GM12878 (cell line): ENCODE data around the gene KNTC1. TPM values are rescaled to one million over a fixed set of nuclear protein-coding genes. Genes with fewer than 3 reads are reported as not detected.

Source experiments
- ATF7 ChIP-seq: fragments of 450-650 bp; IDR thresholded peaks from 2 replicates; pipeline ENCODE4 v1.6.1; 2016; ENCODE audit warnings: low read depth, mild to moderate bottlenecking
- BACH1 ChIP-seq: fragments of 450-650 bp; IDR thresholded peaks from 2 replicates; pipeline ENCODE4 v1.6.1; 2017; ENCODE audit warnings: mild to moderate bottlenecking, borderline replicate concordance
- BRCA1 ChIP-seq: IDR thresholded peaks from 2 replicates; pipeline ENCODE4 v1.6.1; 2011; ENCODE audit warnings: low read depth, low read length, improper control_type of control experiment
- CHD4 ChIP-seq: fragments of 200-600 bp; sonication (generic); IDR thresholded peaks from 2 replicates; pipeline ENCODE4 v1.6.1; 2016; ENCODE audit warnings: mild to moderate bottlenecking
- EED ChIP-seq: sonication (generic); IDR thresholded peaks from 2 replicates; pipeline ENCODE4 v1.6.1; 2016; ENCODE audit warnings: antibody characterized with exemption, low read depth
- EP300 ChIP-seq, 2 experiments: fragments of 150-350 bp in 1 of 2; IDR thresholded peaks; 2 replicates each; pipeline ENCODE4 v1.6.1; 2011 to 2012; ENCODE audit warnings: low read depth in 2 of 2, low read length in 2 of 2, borderline replicate concordance in 1 of 2, improper control_type of control experiment in 1 of 2, inconsistent platforms in 1 of 2; ENCODE audit not compliant: control insufficient read depth in 1 of 2
- ETV6 ChIP-seq, 2 experiments: fragments of 450-650 bp in 1 of 2; IDR thresholded peaks in 1 of 2; conservative IDR thresholded peaks in 1 of 2; 2 replicates each; pipeline ENCODE4 v1.6.1; 2014; ENCODE audit warnings: antibody characterized with exemption in 1 of 2, borderline replicate concordance in 1 of 2, low read depth in 1 of 2, mild to moderate bottlenecking in 1 of 2, moderate library complexity in 1 of 2
- EZH2 ChIP-seq: IDR thresholded peaks from 2 replicates; pipeline ENCODE4 v1.6.1; 2012; ENCODE audit warnings: low read depth, mild to moderate bottlenecking, control low read depth, inconsistent platforms, low read length, borderline replicate concordance; ENCODE audit not compliant: control insufficient read depth
- HDGF ChIP-seq: fragments of 450-650 bp; IDR thresholded peaks from 2 replicates; pipeline ENCODE4 v1.6.1; 2016; ENCODE audit warnings: antibody characterized with exemption
- IKZF2 ChIP-seq, 2 experiments: fragments of 450-650 bp; IDR thresholded peaks; 2 replicates each; pipeline ENCODE4 v1.6.1; 2017; ENCODE audit warnings: mild to moderate bottlenecking in 2 of 2, moderate library complexity in 2 of 2
- JUND ChIP-seq: IDR thresholded peaks from 2 replicates; pipeline ENCODE4 v1.6.1; 2012; ENCODE audit warnings: low read depth, mild to moderate bottlenecking, low read length, improper control_type of control experiment, moderate library complexity
- MEF2A ChIP-seq: IDR thresholded peaks from 2 replicates; pipeline ENCODE4 v1.6.1; 2011; ENCODE audit warnings: low read depth, mild to moderate bottlenecking, low read length, moderate library complexity; ENCODE audit not compliant: insufficient read depth
- PAX8 ChIP-seq: fragments of 450-650 bp; IDR thresholded peaks from 2 replicates; pipeline ENCODE4 v1.6.1; 2017; ENCODE audit warnings: mild to moderate bottlenecking, moderate library complexity
- RELA ChIP-seq: fragments of 450-650 bp; IDR thresholded peaks from 2 replicates; pipeline ENCODE4 v1.8.0; 2014; ENCODE audit warnings: borderline replicate concordance; ENCODE audit not compliant: partially characterized antibody
- SMARCA5 ChIP-seq: fragments of 450-650 bp; IDR thresholded peaks from 2 replicates; pipeline ENCODE4 v1.6.1; 2017; ENCODE audit warnings: mild to moderate bottlenecking
- SPI1 ChIP-seq: IDR thresholded peaks from 2 replicates; pipeline ENCODE4 v1.6.1; 2011; ENCODE audit warnings: low read depth, mild to moderate bottlenecking, low read length, moderate library complexity, borderline replicate concordance; ENCODE audit not compliant: insufficient read depth
- SRF ChIP-seq, 2 experiments: IDR thresholded peaks; 2 replicates each; pipeline ENCODE4 v1.6.1; 2011; ENCODE audit warnings: low read depth in 2 of 2, low read length in 2 of 2, mild to moderate bottlenecking in 1 of 2, moderate library complexity in 1 of 2
- TCF7 ChIP-seq: IDR thresholded peaks from 2 replicates; pipeline ENCODE4 v1.6.1; 2014; ENCODE audit warnings: antibody characterized with exemption, borderline replicate concordance
- ZNF217 ChIP-seq: fragments of 450-650 bp; IDR thresholded peaks from 2 replicates; pipeline ENCODE4 v1.6.1; 2017; ENCODE audit warnings: antibody characterized with exemption, mild to moderate bottlenecking
- polyA plus RNA-seq, 11 experiments: library from polyadenylated mRNA; depleted of rRNA in 4 of 11; unstranded in 6 of 11; stranded (reverse) in 5 of 11; fragments of >200 nt; fragmentation: Nextera tagmentation in 4 of 11; fragmentation: Illumina TruSeq in 1 of 11; extraction: Ambion mirVana in 4 of 11; extraction: Trizol in 1 of 11; gene quantifications; 1 replicate in 1 of 11; 2 replicates in 10 of 11; pipeline versions ENCODE4 v1.2.1 to v1.2.3, GENCODE V29; 2011 to 2016; ENCODE audit warnings: inconsistent platforms in 2 of 11, missing spikeins in 2 of 11, low read depth in 1 of 11
- total RNA-seq, 4 experiments: library from RNA; depleted of rRNA in 3 of 4; stranded (reverse); fragments of >200 nt in 3 of 4; fragmentation: Illumina TruSeq in 1 of 4; extraction: Trizol in 1 of 4; gene quantifications; 2 replicates each; pipeline versions ENCODE4 v1.2.1 to v1.2.3, GENCODE V29; 2013 to 2021
- TF ChIP-seq, protein P1 (sequence below), 3 experiments: IDR thresholded peaks in 2 of 3; conservative IDR thresholded peaks in 1 of 3; 2 replicates each; pipeline ENCODE4 v1.5.1; 2011; ENCODE audit warnings: low read depth in 3 of 3, low read length in 3 of 3, mild to moderate bottlenecking in 3 of 3, control low read depth in 2 of 3, moderate library complexity in 2 of 3, inconsistent platforms in 1 of 3, mixed read lengths in 1 of 3; ENCODE audit not compliant: control insufficient read depth in 2 of 3, insufficient read depth in 1 of 3; ENCODE audit errors: extremely low read depth in 1 of 3
- TF ChIP-seq, protein P2 (sequence below): fragments of 450-650 bp; IDR thresholded peaks from 2 replicates; pipeline ENCODE4 v1.6.1; 2016; ENCODE audit warnings: mild to moderate bottlenecking, moderate library complexity, borderline replicate concordance

Gene KNTC1
- total and polyA plus RNA-seq, 10 of the 15 experiments (the other 5 are each of a cell fraction or from before 2014, with no cell fraction given) = 37.2 to 118 (median 76.3) TPM

DNA sequence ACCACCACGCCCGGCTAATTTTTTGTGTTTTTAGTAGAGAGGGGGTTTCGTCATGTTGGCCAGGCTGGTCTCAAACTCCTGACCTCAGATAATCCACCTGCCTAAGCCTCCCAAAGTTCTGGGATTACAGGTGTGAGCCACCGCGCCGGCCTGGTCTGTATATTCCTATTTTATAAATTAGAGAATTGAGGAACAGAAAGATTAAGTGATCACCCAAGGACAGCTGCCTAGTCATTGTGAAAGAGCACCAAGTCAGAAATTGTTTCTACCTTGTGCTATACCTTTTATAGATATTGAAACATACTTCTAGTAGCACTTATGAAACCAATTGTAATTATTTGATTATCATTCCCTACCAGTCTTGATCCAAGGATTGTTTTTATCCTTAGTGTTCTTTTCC lies 1.9 kb downstream of the KNTC1 start (continued):
- TF ChIP-seq EED (peak; percentile 81), MEF2A (0 out of 2 replicates have a peak, but pooled peaks have one; percentile 31), EP300 (IDR thresholded peaks at IDR 0.05; ENCODE audit: borderline replicate concordance in 1 of 2, control insufficient read depth in 1 of 2, low read depth in 2 of 2, low read length in 2 of 2) (peak in 1 of 2 experiments; percentile 29; a peak in 1 of 4 replicates), BACH1 (no peak), JUND (peak; percentile 54; the same call in 1 of the 2 replicates), ETV6 (conservative IDR thresholded peaks at IDR 0.05 in 1 of 2, IDR thresholded peaks at IDR 0.05 in 1 of 2; ENCODE audit: borderline replicate concordance in 1 of 2, low read depth in 1 of 2) (0 out of 4 replicates have a peak, but pooled peaks of 1 of the 2 experiments have one; percentile 29), RELA (peak; percentile 10), CHD4 (no peak), EZH2 (no peak), ATF7 (peak; percentile 39; the same call in 1 of the 2 replicates), TCF7 (no peak), SRF (IDR thresholded peaks at IDR 0.05; ENCODE audit: low read depth in 2 of 2, low read length in 2 of 2) (0 out of 4 replicates have a peak, but pooled peaks of 1 of the 2 experiments have one; percentile 48), IKZF2 (IDR thresholded peaks at IDR 0.05) (peak; percentile 70 to 80), BRCA1 (no peak), PAX8 (no peak), SPI1 (peak; percentile 78), ZNF217 (peak; percentile 61; the same call in 1 of the 2 replicates), HDGF (0 out of 2 replicates have a peak, but pooled peaks have one; percentile 29), SMARCA5 (peak; percentile 48; the same call in 1 of the 2 replicates)
- TF ChIP-seq, protein P1, sequence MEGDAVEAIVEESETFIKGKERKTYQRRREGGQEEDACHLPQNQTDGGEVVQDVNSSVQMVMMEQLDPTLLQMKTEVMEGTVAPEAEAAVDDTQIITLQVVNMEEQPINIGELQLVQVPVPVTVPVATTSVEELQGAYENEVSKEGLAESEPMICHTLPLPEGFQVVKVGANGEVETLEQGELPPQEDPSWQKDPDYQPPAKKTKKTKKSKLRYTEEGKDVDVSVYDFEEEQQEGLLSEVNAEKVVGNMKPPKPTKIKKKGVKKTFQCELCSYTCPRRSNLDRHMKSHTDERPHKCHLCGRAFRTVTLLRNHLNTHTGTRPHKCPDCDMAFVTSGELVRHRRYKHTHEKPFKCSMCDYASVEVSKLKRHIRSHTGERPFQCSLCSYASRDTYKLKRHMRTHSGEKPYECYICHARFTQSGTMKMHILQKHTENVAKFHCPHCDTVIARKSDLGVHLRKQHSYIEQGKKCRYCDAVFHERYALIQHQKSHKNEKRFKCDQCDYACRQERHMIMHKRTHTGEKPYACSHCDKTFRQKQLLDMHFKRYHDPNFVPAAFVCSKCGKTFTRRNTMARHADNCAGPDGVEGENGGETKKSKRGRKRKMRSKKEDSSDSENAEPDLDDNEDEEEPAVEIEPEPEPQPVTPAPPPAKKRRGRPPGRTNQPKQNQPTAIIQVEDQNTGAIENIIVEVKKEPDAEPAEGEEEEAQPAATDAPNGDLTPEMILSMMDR (IDR thresholded peaks at IDR 0.05 in 2 of 3, conservative IDR thresholded peaks at IDR 0.05 in 1 of 3; ENCODE audit: control insufficient read depth in 2 of 3, extremely low read depth in 1 of 3, insufficient read depth in 1 of 3, low read depth in 3 of 3, low read length in 3 of 3) = no peak
- TF ChIP-seq, protein P2, sequence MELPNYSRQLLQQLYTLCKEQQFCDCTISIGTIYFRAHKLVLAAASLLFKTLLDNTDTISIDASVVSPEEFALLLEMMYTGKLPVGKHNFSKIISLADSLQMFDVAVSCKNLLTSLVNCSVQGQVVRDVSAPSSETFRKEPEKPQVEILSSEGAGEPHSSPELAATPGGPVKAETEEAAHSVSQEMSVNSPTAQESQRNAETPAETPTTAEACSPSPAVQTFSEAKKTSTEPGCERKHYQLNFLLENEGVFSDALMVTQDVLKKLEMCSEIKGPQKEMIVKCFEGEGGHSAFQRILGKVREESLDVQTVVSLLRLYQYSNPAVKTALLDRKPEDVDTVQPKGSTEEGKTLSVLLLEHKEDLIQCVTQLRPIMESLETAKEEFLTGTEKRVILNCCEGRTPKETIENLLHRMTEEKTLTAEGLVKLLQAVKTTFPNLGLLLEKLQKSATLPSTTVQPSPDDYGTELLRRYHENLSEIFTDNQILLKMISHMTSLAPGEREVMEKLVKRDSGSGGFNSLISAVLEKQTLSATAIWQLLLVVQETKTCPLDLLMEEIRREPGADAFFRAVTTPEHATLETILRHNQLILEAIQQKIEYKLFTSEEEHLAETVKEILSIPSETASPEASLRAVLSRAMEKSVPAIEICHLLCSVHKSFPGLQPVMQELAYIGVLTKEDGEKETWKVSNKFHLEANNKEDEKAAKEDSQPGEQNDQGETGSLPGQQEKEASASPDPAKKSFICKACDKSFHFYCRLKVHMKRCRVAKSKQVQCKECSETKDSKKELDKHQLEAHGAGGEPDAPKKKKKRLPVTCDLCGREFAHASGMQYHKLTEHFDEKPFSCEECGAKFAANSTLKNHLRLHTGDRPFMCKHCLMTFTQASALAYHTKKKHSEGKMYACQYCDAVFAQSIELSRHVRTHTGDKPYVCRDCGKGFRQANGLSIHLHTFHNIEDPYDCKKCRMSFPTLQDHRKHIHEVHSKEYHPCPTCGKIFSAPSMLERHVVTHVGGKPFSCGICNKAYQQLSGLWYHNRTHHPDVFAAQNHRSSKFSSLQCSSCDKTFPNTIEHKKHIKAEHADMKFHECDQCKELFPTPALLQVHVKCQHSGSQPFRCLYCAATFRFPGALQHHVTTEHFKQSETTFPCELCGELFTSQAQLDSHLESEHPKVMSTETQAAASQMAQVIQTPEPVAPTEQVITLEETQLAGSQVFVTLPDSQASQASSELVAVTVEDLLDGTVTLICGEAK = no peak
